HepG2 (cell line): ENCODE data around the gene NODAL. TPM values are rescaled to one million over a fixed set of nuclear protein-coding genes. Genes with fewer than 3 reads are reported as not detected.

Experiments
- ATAC-seq: fragments of 200-7000 bp; cut with Tn5 transposase; 3 replicates; pipeline ENCODE4 v1.9.1; 2020; ENCODE audit warnings: mild to moderate bottlenecking, moderate library complexity
- BruUV-seq: library from RNA; stranded (reverse); fragments of 400-500 nt; replicated peaks from 2 replicates; lab custom pipeline; 2021; lab: Mats Ljungman, UMichigan
- CTCF ChIA-PET: fragments of 300-600 bp; formaldehyde crosslinking; extraction: SDS; loops from one replicate; lab custom pipeline; 2021; ENCODE audit warnings: low total read pairs, inconsistent platforms, low intra/inter-chr PET ratio; lab: Yijun Ruan, JAX
- POLR2A ChIA-PET: fragments of 350-600 bp; sonication (Branson Sonifier 250); formaldehyde crosslinking; loops from one replicate; lab custom pipeline; 2020; ENCODE audit warnings: antibody characterized with exemption, inconsistent platforms; lab: Yijun Ruan, JAX
- DNase-seq: peaks from one replicate; pipeline ENCODE4 v3.0.0-alpha.2; 2015; ENCODE audit warnings: low spot score
- FAIRE-seq: peaks from 3 replicates; lab custom pipeline; 2011; peaks lifted over from hg19 to GRCh38; lab: Jason Lieb, UNC
- H2AFZ ChIP-seq: one replicate; pipeline ENCODE4 v1.6.1; 2011; ENCODE audit warnings: low read length, inconsistent platforms
- H3K27ac ChIP-seq: fragments of 300-600 bp; 3 replicates; pipeline ENCODE4 v1.8.0; 2011; ENCODE audit warnings: mixed run types, mild to moderate bottlenecking, mixed read lengths, low read length, inconsistent platforms; ENCODE audit not compliant: insufficient read depth; ENCODE audit errors: extremely low read length
- H3K27me3 ChIP-seq, 2 experiments: fragments of 200-600 bp in 1 of 2; 2 replicates in 1 of 2; 3 replicates in 1 of 2; pipeline versions ENCODE4 v1.6.0 to v1.8.0; 2011; ENCODE audit warnings: low read length in 2 of 2, mild to moderate bottlenecking in 2 of 2, moderate library complexity in 2 of 2, inconsistent platforms in 1 of 2; ENCODE audit not compliant: insufficient read depth in 2 of 2, control insufficient read depth in 1 of 2
- H3K36me3 ChIP-seq, 2 experiments: fragments of 200-600 bp in 1 of 2; replicated peaks in 1 of 2; 2 replicates in 1 of 2; 3 replicates in 1 of 2; pipeline versions ENCODE4 v1.5.1 to v1.8.0; 2011; ENCODE audit warnings: low read length in 2 of 2, inconsistent platforms in 1 of 2; ENCODE audit not compliant: insufficient read depth in 2 of 2, control insufficient read depth in 1 of 2
- H3K4me1 ChIP-seq: 2 replicates; pipeline ENCODE4 v1.5.1; 2012; ENCODE audit warnings: low read length, inconsistent platforms; ENCODE audit not compliant: insufficient read depth
- H3K4me2 ChIP-seq: 2 replicates; pipeline ENCODE4 v1.6.0; 2011; ENCODE audit warnings: low read depth, low read length, inconsistent platforms
- H3K4me3 ChIP-seq, 3 experiments: fragments of 200-600 bp in 1 of 3; sonication (generic), shearing (Covaris generic) in 1 of 3; replicated peaks in 1 of 3; 2 replicates each; pipeline ENCODE4 v1.5.1; 2011 to 2016; ENCODE audit warnings: low read length in 3 of 3, inconsistent platforms in 2 of 3, low read depth in 2 of 3, mild to moderate bottlenecking in 2 of 3, control low read depth in 1 of 3, mixed read lengths in 1 of 3; ENCODE audit not compliant: insufficient read depth in 1 of 3
- H3K79me2 ChIP-seq: one replicate; pipeline ENCODE4 v1.6.1; 2011; ENCODE audit warnings: low read length, inconsistent platforms; ENCODE audit not compliant: insufficient read depth
- H3K9ac ChIP-seq: 2 replicates; pipeline ENCODE4 v1.6.0; 2011; ENCODE audit warnings: mild to moderate bottlenecking, low read depth, low read length, inconsistent platforms; ENCODE audit not compliant: insufficient read depth
- H3K9me3 ChIP-seq: 2 replicates; pipeline ENCODE4 v1.5.1; 2012; ENCODE audit warnings: mild to moderate bottlenecking, low read length
- H4K20me1 ChIP-seq: 2 replicates; pipeline ENCODE4 v1.6.0; 2011; ENCODE audit warnings: inconsistent platforms, mild to moderate bottlenecking, low read length, moderate library complexity; ENCODE audit not compliant: insufficient read depth
- CC2D1A ChIP-seq: sonication (generic); formaldehyde crosslinking; IDR thresholded peaks from 2 replicates; pipeline ENCODE4 v1.8.1; 2023; ENCODE audit warnings: mild to moderate bottlenecking, missing genetic modification reagents
- CHCHD3 ChIP-seq: sonication (generic); formaldehyde crosslinking; IDR thresholded peaks from 2 replicates; pipeline ENCODE4 v1.8.0; 2022; ENCODE audit warnings: mild to moderate bottlenecking, missing genetic modification reagents, moderate library complexity
- IRX3 ChIP-seq: sonication (generic); formaldehyde crosslinking; IDR thresholded peaks from 2 replicates; pipeline ENCODE4 v1.8.1; 2023; ENCODE audit warnings: mild to moderate bottlenecking, low read depth, missing genetic modification reagents, borderline replicate concordance
- SIN3A ChIP-seq: IDR thresholded peaks from 2 replicates; pipeline ENCODE4 v1.6.1; 2011; ENCODE audit warnings: low read depth, mild to moderate bottlenecking, control low read depth, low read length, borderline replicate concordance
- ZNF607 ChIP-seq: sonication (generic); formaldehyde crosslinking; IDR thresholded peaks from 2 replicates; pipeline ENCODE4 v1.5.1; 2020; ENCODE audit warnings: missing genetic modification reagents, mild to moderate bottlenecking, borderline replicate concordance
- ZNF713 ChIP-seq: sonication (generic); formaldehyde crosslinking; IDR thresholded peaks from 2 replicates; pipeline ENCODE4 v1.4.0; 2020; ENCODE audit warnings: mild to moderate bottlenecking, missing genetic modification reagents
- WGBS: methylation state at CpG from one replicate; pipeline ENCODE4 v1.1.6; 2017; ENCODE audit warnings: low lambda C conversion rate; 5-methylcytosine and 5-hydroxymethylcytosine counted together
- in situ Hi-C: cut with HindIII; loops from 2 replicates; pipeline ENCODE4 v1.10.0; 2017; ENCODE audit warnings: low pct_unique_long_range_greater_than_20kb; ENCODE audit not compliant: extremely low pct_ligation_motif_present
- intact Hi-C: fragments of 100-400 bp; cut with micrococcal nuclease; formaldehyde crosslinking; loops from one replicate; pipeline ENCODE4 v1.10.0; 2022; ENCODE audit not compliant: unreplicated experiment
- polyA plus RNA-seq, 8 experiments: library from polyadenylated mRNA; depleted of rRNA in 3 of 8; stranded (reverse) in 7 of 8; unstranded in 1 of 8; fragments of >200 nt; fragmentation: Illumina TruSeq in 4 of 8; extraction: Trizol in 4 of 8; gene quantifications; 2 replicates each; pipeline versions ENCODE4 v1.2.1 to v1.2.3, GENCODE V29; 2011 to 2016; ENCODE audit warnings: low read depth in 4 of 8, missing spikeins in 1 of 8, mixed read lengths in 1 of 8; ENCODE audit not compliant: insufficient read depth in 1 of 8
- total RNA-seq, 5 experiments: library from RNA; depleted of rRNA; stranded (reverse); fragments of >200 nt; fragmentation: Illumina TruSeq; extraction: Trizol; gene quantifications; 2 replicates each; pipeline ENCODE4 v1.2.3, GENCODE V29; 2016; ENCODE audit warnings: low read depth in 1 of 5
- TF ChIP-seq, protein P1 (sequence below): sonication (generic); formaldehyde crosslinking; IDR thresholded peaks from 2 replicates; pipeline ENCODE4 v1.5.0; 2020; ENCODE audit warnings: mild to moderate bottlenecking, missing genetic modification reagents, borderline replicate concordance
- TF ChIP-seq, protein P2 (sequence below): conservative IDR thresholded peaks from 2 replicates; pipeline ENCODE4 v1.6.1; 2018; ENCODE audit warnings: missing genetic modification reagents
- TF ChIP-seq, protein P3 (sequence below): sonication (generic); formaldehyde crosslinking; IDR thresholded peaks from 2 replicates; pipeline ENCODE4 v1.8.1; 2023; ENCODE audit warnings: missing genetic modification reagents, inconsistent platforms, borderline replicate concordance
- TF ChIP-seq, protein P4 (sequence below): sonication (generic); formaldehyde crosslinking; IDR thresholded peaks from 2 replicates; pipeline ENCODE4 v1.4.0; 2020; ENCODE audit warnings: missing genetic modification reagents, borderline replicate concordance

NODAL gene
- total and polyA plus RNA-seq, 2 of the 13 experiments (the other 11 are each of a cell fraction or from before 2014, with no cell fraction given) = not detected

DNA sequence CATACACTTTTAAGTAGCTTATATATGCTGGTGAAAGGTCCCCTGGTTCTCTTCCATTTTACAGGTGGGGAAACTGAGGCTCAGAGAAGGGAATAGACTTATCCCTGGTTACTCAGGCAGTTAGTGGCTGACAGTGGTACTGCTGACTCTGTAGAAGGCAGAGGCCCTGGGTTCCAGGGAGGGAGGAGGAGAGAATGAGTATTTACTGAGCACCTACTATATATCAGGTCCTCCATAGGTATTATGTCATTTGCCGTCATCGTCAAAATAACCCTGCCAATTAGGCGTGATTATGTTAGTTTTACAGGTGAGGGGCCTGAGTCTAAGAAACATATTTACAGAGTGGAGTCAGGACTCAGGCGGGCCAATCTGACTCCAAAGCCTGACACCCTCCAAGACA lies 23.8 kb upstream of the NODAL start:
- H3K4me2 ChIP-seq = no peak overlapping the region
- no peaks in the 10 kb centered on the region for H4K20me1 ChIP-seq
- no peak overlapping the region for H2AFZ ChIP-seq
- 50% methylated on average over 4 of the region's 4 CpGs for WGBS
- POLR2A ChIA-PET = no interaction called here
- no peaks in the 10 kb centered on the region for H3K36me3 ChIP-seq
- ATAC-seq (no peak), FAIRE-seq (no peak), DNase-seq (no peak)
- H3K4me1 ChIP-seq = no peaks in the 10 kb centered on the region
- intact Hi-C loops (no loop called here), in situ Hi-C loops (no loop called here)
- no TSS peak for BruUV-seq
- TF ChIP-seq CHCHD3 (CRISPR knock-in tag) (no peak), CC2D1A (CRISPR knock-in tag) (no peak), IRX3 (CRISPR knock-in tag) (no peak), SIN3A (no peak), ZNF607 (no peak), ZNF713 (CRISPR knock-in tag) (no peak)
- TF ChIP-seq, protein P1, sequence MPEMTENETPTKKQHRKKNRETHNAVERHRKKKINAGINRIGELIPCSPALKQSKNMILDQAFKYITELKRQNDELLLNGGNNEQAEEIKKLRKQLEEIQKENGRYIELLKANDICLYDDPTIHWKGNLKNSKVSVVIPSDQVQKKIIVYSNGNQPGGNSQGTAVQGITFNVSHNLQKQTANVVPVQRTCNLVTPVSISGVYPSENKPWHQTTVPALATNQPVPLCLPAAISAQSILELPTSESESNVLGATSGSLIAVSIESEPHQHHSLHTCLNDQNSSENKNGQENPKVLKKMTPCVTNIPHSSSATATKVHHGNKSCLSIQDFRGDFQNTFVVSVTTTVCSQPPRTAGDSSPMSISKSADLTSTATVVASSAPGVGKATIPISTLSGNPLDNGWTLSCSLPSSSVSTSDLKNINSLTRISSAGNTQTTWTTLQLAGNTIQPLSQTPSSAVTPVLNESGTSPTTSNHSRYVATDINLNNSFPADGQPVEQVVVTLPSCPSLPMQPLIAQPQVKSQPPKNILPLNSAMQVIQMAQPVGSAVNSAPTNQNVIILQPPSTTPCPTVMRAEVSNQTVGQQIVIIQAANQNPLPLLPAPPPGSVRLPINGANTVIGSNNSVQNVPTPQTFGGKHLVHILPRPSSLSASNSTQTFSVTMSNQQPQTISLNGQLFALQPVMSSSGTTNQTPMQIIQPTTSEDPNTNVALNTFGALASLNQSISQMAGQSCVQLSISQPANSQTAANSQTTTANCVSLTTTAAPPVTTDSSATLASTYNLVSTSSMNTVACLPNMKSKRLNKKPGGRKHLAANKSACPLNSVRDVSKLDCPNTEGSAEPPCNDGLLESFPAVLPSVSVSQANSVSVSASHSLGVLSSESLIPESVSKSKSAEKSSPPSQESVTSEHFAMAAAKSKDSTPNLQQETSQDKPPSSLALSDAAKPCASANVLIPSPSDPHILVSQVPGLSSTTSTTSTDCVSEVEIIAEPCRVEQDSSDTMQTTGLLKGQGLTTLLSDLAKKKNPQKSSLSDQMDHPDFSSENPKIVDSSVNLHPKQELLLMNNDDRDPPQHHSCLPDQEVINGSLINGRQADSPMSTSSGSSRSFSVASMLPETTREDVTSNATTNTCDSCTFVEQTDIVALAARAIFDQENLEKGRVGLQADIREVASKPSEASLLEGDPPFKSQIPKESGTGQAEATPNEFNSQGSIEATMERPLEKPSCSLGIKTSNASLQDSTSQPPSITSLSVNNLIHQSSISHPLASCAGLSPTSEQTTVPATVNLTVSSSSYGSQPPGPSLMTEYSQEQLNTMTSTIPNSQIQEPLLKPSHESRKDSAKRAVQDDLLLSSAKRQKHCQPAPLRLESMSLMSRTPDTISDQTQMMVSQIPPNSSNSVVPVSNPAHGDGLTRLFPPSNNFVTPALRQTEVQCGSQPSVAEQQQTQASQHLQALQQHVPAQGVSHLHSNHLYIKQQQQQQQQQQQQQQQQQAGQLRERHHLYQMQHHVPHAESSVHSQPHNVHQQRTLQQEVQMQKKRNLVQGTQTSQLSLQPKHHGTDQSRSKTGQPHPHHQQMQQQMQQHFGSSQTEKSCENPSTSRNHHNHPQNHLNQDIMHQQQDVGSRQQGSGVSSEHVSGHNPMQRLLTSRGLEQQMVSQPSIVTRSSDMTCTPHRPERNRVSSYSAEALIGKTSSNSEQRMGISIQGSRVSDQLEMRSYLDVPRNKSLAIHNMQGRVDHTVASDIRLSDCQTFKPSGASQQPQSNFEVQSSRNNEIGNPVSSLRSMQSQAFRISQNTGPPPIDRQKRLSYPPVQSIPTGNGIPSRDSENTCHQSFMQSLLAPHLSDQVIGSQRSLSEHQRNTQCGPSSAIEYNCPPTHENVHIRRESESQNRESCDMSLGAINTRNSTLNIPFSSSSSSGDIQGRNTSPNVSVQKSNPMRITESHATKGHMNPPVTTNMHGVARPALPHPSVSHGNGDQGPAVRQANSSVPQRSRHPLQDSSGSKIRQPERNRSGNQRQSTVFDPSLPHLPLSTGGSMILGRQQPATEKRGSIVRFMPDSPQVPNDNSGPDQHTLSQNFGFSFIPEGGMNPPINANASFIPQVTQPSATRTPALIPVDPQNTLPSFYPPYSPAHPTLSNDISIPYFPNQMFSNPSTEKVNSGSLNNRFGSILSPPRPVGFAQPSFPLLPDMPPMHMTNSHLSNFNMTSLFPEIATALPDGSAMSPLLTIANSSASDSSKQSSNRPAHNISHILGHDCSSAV = no peak
- TF ChIP-seq, protein P2, sequence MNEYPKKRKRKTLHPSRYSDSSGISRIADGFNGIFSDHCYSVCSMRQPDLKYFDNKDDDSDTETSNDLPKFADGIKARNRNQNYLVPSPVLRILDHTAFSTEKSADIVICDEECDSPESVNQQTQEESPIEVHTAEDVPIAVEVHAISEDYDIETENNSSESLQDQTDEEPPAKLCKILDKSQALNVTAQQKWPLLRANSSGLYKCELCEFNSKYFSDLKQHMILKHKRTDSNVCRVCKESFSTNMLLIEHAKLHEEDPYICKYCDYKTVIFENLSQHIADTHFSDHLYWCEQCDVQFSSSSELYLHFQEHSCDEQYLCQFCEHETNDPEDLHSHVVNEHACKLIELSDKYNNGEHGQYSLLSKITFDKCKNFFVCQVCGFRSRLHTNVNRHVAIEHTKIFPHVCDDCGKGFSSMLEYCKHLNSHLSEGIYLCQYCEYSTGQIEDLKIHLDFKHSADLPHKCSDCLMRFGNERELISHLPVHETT (CRISPR knock-in tag) = no peak
- TF ChIP-seq, protein P3, sequence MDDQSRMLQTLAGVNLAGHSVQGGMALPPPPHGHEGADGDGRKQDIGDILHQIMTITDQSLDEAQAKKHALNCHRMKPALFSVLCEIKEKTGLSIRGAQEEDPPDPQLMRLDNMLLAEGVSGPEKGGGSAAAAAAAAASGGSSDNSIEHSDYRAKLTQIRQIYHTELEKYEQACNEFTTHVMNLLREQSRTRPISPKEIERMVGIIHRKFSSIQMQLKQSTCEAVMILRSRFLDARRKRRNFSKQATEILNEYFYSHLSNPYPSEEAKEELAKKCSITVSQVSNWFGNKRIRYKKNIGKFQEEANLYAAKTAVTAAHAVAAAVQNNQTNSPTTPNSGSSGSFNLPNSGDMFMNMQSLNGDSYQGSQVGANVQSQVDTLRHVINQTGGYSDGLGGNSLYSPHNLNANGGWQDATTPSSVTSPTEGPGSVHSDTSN (CRISPR knock-in tag) = no peak
- TF ChIP-seq, protein P4, sequence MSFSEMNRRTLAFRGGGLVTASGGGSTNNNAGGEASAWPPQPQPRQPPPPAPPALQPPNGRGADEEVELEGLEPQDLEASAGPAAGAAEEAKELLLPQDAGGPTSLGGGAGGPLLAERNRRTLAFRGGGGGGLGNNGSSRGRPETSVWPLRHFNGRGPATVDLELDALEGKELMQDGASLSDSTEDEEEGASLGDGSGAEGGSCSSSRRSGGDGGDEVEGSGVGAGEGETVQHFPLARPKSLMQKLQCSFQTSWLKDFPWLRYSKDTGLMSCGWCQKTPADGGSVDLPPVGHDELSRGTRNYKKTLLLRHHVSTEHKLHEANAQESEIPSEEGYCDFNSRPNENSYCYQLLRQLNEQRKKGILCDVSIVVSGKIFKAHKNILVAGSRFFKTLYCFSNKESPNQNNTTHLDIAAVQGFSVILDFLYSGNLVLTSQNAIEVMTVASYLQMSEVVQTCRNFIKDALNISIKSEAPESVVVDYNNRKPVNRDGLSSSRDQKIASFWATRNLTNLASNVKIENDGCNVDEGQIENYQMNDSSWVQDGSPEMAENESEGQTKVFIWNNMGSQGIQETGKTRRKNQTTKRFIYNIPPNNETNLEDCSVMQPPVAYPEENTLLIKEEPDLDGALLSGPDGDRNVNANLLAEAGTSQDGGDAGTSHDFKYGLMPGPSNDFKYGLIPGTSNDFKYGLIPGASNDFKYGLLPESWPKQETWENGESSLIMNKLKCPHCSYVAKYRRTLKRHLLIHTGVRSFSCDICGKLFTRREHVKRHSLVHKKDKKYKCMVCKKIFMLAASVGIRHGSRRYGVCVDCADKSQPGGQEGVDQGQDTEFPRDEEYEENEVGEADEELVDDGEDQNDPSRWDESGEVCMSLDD = no peak
- H3K9me3 ChIP-seq = no peaks in the 10 kb centered on the region
- H3K9ac ChIP-seq = no peak overlapping the region
- H3K27ac ChIP-seq = no peak overlapping the region
- no peak overlapping the region for H3K4me3 ChIP-seq
- peaks cover 4 to 27% of the 10 kb centered on the region in 2 experiments; a peak in 4 of 5 replicates for H3K27me3 ChIP-seq
- H3K79me2 ChIP-seq = no peaks in the 10 kb centered on the region
- CTCF ChIA-PET = no interaction called here
